HG03565 (cell line): ENCODE data around the gene HECTD3.
"Not testable (repeated sequence)": the region's sequence is repeated elsewhere in the genome, so short reads cannot be mapped to it uniquely, and the experiment has no call there.

Source experiments
- ATAC-seq: cut with Tn5 transposase; IDR thresholded peaks from one replicate; pipeline ENCODE4 v1.9.1; 2021; ENCODE audit warnings: mild to moderate bottlenecking, moderate library complexity; ENCODE audit not compliant: unreplicated experiment

Gene HECTD3

DNA sequence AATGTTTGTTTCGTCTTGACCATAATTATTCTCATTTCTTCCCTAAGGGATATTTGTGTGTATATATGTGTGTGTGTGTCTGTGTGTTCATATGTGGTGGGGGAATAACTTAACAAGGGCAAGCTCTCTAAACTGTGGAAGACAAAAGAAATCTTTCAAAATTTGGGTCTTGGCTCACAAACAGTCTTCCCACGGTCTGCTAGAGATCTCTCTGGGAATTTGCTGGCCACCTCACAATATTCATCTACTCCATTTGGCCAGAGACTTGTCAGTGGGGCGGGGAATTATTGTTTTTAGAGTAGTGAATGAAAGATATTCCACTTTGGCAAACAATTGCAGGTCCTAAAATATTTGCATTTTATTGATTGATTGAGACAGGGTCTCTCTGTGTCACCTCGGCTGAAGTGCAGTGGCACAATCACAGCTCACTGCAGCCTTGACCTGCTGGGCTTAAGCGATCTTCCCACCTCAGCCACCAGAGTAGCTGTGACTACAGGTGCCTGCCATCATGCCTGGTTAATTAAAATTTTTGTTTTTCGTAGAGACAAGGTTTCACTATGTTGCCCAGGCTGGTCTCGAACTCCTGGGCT is 16.7 kb downstream of the HECTD3 start:
- no peak for ATAC-seq

DNA sequence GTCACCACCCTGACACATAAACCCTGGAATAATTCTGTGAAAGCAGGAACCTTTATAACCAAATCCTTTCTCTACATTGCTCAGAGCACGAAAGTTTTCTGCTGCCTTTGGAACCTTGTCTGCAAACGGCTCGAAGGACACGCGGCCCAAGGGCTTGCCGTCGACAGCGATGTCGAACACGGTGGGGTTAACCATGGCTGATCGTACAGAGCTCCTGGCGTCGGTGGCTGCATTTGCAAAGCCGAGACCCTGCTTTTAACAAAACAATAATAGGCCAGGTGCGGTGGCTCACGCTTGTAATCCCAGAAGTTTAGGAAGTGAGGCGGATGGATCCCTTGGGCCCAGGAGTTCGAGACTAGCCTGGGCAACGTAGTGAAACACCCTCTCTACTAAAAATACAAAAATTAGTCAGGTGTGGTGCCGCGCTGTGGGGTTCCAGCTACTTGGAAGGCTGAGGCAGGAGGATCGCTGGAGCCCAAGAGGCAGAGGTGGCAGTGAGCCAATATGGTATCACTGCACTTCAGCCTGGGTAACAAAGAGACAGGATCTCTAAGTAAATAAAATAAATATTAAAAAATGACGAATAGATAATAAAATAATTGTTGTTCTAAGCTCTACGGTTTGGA is 22.5 kb downstream of the HECTD3 start:
- no peak for ATAC-seq

DNA sequence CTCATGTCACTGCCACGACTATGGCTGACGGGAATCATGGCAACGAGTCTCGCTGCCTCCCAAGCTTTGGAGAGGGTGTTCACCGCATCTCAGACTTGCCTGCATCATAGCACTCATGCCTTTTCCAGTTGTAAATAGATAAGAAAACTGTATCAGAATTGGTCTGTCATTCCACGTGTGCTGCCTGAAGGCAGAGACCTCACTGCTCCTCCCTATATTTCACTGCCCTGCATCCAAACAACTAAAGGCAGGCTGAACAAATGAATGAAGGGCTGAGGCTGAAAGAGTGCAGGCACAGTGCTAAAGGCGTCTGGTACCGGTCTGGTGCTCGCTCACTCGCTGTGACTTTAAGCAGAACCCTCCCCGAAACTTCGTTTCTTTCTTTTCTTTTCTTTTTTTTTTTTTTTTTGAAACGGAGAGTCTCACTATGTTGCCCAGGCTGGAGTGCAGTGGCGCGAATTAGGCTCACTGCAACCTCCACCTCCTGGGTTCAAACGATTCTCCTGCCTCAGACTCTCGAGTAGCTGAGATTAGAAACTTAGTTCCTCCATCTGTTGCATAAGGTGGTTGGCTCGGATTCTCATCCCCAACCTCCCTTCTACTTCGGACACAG is 25.3 kb downstream of the HECTD3 start:
- ATAC-seq: no peak

DNA sequence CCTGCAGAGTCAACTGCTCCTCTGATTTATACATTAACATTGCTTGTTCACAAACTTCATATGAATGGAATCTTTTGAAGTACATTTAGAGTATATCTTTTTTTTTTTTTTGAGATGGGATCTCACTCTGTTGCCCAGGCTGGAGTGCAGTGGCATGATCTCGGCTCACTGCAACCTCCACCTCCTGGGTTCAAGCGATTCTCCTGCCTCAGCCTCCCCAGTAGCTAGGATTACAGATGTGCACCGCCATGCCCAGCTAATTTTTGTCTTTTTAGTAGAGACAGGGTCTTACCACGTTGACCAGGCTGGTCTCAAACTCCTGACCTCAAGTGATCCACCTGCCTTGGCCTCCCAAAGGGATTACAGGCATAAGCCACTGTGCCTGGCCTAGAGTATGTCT is 33.8 kb downstream of the HECTD3 start:
- ATAC-seq: not testable (repeated sequence)

DNA sequence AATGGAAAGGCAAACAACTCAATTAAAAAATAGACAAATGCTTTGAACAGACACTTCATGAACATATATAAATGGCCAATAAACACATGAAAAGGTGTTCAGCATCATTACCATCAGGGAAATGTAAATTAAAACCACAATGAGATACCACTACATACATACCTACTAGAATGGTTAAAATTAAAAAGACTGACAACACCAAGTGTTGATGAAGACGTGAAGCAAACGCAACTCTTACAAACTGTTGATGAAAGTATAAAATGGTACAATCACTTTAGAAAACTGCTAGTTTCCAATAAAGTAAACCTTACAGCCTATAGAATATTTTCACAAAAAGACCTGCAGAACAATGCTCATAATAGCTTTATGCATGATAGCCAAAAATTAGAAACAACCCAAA is 34.9 kb downstream of the HECTD3 start:
- no peak for ATAC-seq

DNA sequence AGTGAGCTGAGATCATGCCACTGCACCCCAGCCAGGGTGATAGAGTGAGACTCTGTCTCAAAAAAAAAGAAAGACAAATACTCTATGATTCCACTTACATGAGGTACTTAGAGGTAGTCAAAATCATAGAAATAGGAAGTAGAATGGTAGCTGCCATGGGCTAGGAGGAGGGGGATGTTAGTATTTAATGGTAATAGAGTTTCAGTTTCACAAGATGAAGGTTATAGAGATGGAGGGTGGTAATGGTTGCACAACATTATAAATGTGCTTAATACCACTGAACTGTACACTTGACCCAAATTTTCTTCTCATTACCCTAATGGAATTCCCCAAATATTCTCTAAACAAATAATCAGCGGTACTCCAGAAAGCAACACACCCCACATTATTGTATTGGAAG is 37.5 kb downstream of the HECTD3 start:
- ATAC-seq: no peak

DNA sequence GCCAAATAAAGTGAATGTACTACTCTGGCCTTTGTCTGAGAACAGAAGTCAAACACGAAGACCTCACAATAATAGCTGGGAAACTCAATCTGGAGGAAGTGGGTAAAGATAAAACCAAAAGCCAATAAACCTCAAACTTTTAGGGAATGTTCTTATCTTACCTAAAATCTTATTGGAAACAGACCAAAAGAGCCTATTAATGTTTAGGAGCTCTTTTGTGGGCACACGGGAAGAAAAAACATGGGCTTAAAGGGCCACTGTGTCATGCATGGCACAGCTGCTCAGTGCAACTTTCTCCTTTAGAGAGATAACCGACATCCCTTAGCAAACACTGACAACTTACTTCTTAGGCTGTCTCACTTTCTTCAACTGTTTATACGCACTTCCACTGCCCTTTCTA is 40.8 kb downstream of the HECTD3 start:
- ATAC-seq: no peak

DNA sequence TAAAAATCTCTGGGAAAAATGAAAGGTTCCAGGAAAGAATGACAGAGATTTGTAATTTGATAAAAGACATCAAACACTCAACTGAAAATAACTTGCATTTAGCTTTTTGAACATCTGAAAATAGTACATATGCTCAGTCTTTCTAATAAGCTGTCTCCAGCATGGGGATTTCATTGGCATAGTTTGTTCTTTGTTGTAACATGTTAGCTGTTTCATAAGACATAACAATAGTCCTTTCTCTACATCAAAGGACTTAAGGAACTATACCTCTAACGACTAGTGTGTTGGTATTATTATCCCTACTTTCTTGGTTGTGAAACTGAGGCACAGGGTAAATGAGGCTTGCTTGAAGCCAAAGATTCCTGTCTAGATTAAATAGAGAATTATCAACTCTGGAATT is 46.7 kb downstream of the HECTD3 start:
- no peak for ATAC-seq

DNA sequence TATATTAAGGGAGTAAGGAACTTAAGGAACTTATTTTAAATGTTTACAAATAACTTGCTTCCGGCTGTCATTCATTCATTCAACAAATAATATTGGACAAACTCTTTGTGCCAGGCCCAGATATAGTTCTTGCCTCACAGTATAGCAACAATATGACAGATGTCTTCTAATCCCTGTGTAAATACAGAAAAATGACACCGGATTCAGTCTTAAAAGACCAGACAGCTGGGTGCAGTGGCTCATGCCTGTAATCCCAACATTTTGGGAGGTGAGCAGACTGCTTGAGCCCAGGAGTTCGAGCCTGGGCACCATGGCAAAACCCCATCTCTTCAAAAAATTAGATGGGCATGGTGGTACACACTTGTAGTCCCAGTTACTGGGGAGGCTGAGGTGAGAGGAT is 48.4 kb downstream of the HECTD3 start:
- ATAC-seq: no peak

DNA sequence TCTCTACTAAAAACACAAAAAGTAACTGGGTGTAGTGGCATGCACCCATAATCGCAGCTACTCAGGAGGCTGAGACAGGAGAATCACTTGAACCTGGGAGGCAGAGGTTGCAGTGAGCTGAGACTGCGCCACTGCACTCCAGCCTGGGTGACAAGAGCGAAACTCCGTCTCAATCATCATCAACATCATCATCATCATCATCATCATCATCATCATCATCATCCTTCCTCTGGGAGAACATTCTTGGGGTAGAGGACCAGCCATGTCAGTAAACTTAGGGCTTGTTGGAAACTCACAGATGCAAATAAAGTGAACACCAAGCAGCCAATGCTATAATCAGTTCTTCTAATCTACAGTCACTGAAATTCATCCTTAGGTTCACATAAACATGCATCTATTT is 49.1 kb downstream of the HECTD3 start:
- not testable (repeated sequence) for ATAC-seq

DNA sequence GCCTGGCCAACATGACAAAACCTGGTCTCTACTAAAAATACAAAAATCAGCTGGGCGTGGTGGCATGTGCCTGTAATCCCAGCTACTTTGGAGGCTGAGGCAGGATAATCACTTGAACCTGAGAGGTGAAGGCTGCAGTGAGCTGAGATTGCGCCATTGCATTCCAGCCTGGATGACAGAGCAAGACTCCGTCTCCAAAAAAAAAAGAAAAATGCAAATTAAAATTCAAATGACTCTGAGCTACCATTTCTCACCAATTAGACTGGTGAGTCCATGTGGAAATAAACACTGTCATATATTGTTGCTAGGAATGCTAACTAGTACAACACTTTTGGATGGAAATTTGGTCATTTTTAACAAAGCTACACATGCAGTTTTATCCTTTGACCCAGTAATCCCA is 53.6 kb downstream of the HECTD3 start:
- ATAC-seq: not testable (repeated sequence)

DNA sequence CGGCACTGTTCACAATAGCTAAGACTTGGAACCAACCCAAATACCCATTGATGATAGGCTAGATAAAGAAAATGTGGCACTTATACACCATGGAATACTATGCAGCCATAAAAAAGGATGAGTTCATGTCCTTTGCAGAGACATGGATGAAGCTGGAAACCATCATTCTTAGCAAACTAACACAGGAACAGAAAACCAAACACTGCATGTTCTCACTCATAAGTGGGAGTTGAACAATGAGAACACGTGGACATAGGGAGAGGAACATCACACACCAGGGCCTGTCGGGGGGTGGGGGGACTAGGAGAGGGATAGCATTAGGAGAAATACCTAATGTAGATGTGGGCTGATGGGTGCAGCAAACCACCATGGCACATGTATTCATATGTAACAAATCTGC is 55.0 kb downstream of the HECTD3 start:
- ATAC-seq: not testable (repeated sequence)
